Immature natural killer cell (primary cell): ENCODE data around the gene RPGRIP1L. TPM values are rescaled to one million over a fixed set of nuclear protein-coding genes. Genes with fewer than 3 reads are reported as not detected.

Experiments
- DNase-seq, 3 donors: peaks; one replicate each; pipeline ENCODE4 v3.0.0; 2022; ENCODE audit warnings: mixed read lengths in 1 of 3
- H3K27ac Mint-ChIP-seq, 6 donors: one replicate each; pipeline ENCODE4 v1.8.0; 2020; ENCODE audit warnings: mixed read lengths in 6 of 6, mild to moderate bottlenecking in 5 of 6, inconsistent platforms in 4 of 6, moderate library complexity in 3 of 6
- H3K27me3 Mint-ChIP-seq, 3 donors: one replicate each; pipeline ENCODE4 v1.8.0; 2020 to 2021; ENCODE audit warnings: low read depth in 3 of 3, mild to moderate bottlenecking in 3 of 3, mixed read lengths in 3 of 3, moderate library complexity in 3 of 3, inconsistent platforms in 1 of 3
- H3K36me3 Mint-ChIP-seq, 3 donors: one replicate each; pipeline ENCODE4 v1.8.0; 2020; ENCODE audit warnings: mixed read lengths in 3 of 3, inconsistent platforms in 2 of 3, mild to moderate bottlenecking in 2 of 3
- H3K4me1 Mint-ChIP-seq, 2 donors: one replicate each; pipeline ENCODE4 v1.8.0; 2020; ENCODE audit warnings: inconsistent platforms in 2 of 2, mild to moderate bottlenecking in 2 of 2, mixed read lengths in 2 of 2, moderate library complexity in 1 of 2
- H3K4me3 Mint-ChIP-seq, 5 donors: one replicate each; pipeline ENCODE4 v1.8.0; 2020; ENCODE audit warnings: mild to moderate bottlenecking in 5 of 5, mixed read lengths in 5 of 5, inconsistent platforms in 3 of 5, moderate library complexity in 3 of 5
- H3K9me3 Mint-ChIP-seq, 6 donors: one replicate each; pipeline ENCODE4 v1.8.0; 2020; ENCODE audit warnings: mild to moderate bottlenecking in 6 of 6, mixed read lengths in 6 of 6, inconsistent platforms in 4 of 6, moderate library complexity in 3 of 6
- polyA plus RNA-seq, 3 donors: library from polyadenylated mRNA; unstranded; fragments of 300-500 nt; fragmentation: Illumina TruSeq; gene quantifications; one replicate each; pipeline ENCODE4 v1.2.3, GENCODE V29; 2021

RPGRIP1L gene
- polyA plus RNA-seq = 1 to 10 TPM in 2 of 3 donors, not detected in 1; 1.7 to 2.2 TPM

GRCh38 chr16:53703590-53704444, at the start of gene RPGRIP1L, which contains the start of gene FTO:
Gene RPGRIP1L, minus strand, starts transcription at chr16:53703859. Its CDS starts 3,136 bp downstream, at chr16:53700723.
Gene FTO, plus strand, starts transcription at chr16:53704156.
- peak within 1 kb of the TSS; percentile 92 to 100 (median 95) for H3K4me3 Mint-ChIP-seq
- peaks cover 20 to 29% of the 10 kb centered on the region in 2 donors for H3K4me1 Mint-ChIP-seq
- peak within 1 kb of the TSS; percentile 89 to 97 (median 92) for H3K27ac Mint-ChIP-seq
- H3K27me3 Mint-ChIP-seq = peaks cover 0 to 5% (median 0%) of the 10 kb centered on the region in 3 donors
- peaks cover 0 to 3% (median 0%) of the 10 kb centered on the region in 6 donors for H3K9me3 Mint-ChIP-seq
- H3K36me3 Mint-ChIP-seq = peaks cover 0 to 2% (median 0%) of the 10 kb centered on the region in 3 donors
- peak; percentile 89 to 92 (median 91) for DNase-seq

DNA sequence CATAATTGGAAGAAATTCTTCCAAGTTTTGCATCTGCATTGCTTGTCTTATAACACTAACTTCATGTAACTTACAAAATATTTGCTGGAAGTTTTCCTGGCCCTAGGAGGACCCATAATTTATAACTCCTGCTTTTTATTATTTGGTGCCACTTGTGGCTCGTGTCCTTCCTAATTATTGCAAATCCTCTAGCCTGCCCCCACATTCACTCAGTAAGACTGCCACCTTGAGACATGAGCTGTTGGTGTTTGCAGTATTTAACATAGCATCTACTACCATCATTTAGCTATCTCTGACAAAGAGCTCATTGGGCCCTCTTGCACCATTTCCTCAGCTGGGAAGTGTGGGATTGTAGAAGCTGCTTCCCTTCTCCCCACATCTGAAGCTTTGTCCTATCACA, 49.8 kb upstream of the RPGRIP1L start:
- no peaks in the 10 kb centered on the region for H3K9me3 Mint-ChIP-seq
- H3K27me3 Mint-ChIP-seq = no peaks in the 10 kb centered on the region
- H3K4me3 Mint-ChIP-seq = no peak overlapping the region
- peaks cover 0 to under 1% (median 0%) of the 10 kb centered on the region in 3 donors for H3K36me3 Mint-ChIP-seq
- H3K27ac Mint-ChIP-seq = no peak overlapping the region
- H3K4me1 Mint-ChIP-seq = peaks cover 7 to 13% of the 10 kb centered on the region in 2 donors
- no peak for DNase-seq

DNA sequence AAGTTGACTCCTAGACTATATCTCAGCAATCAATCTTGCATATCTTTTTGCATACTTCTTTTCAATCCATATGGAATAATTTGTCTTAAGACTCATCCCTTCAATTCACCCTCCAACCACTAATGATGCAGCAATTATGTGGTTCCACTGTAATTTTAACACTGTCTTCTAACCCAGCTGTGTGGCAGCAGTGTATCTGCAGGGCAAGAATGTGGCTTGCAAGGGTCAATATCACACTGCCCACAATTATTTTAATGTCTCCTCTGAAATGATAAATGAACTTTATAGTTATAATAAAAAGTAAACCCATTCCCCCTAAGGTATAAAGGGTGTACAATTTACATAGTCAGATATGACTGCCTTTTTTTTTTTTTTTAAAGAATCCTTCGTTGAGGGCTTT, 48.9 kb upstream of the RPGRIP1L start:
- Mint-ChIP-seq H3K9me3 (peaks cover 0 to 2% (median 0%) of the 10 kb centered on the region in 6 donors), H3K27me3 (no peaks in the 10 kb centered on the region), H3K4me3 (no peak overlapping the region), H3K4me1 (peaks cover 2 to 8% of the 10 kb centered on the region in 2 donors), H3K36me3 (no peaks in the 10 kb centered on the region), H3K27ac (no peak overlapping the region)
- DNase-seq = no peak

DNA sequence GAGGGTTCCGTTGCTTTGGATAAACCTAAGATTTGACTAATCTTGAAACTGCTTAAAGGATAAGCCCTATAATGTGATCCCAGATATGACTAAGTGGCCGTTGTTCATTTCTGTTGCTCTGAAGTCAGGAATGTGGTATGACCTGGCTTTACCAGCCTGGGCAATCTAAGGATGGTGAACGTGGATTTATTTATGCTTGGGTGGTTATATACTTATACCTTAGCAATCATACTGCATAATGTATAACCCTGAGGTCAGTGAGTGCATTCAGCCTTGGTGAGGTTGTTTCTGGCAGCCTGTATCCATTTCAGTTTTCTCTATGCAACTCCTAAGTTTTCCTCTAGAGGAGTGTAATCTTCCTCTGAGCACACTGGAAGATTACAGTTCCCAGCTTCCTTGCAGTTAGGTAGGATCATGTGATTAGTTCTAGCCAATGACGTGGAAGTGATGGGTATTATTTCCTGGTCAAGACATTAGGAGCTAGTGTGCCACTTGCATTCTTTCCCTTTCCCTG, 42.2 kb upstream of the RPGRIP1L start:
- peaks cover 0 to 2% (median 0%) of the 10 kb centered on the region in 6 donors for H3K9me3 Mint-ChIP-seq
- H3K4me1 Mint-ChIP-seq = peaks cover 22 to 26% of the 10 kb centered on the region in 2 donors
- H3K27me3 Mint-ChIP-seq = no peaks in the 10 kb centered on the region
- H3K27ac Mint-ChIP-seq = no peak overlapping the region
- no peak for DNase-seq
- H3K36me3 Mint-ChIP-seq = no peaks in the 10 kb centered on the region
- no peak overlapping the region for H3K4me3 Mint-ChIP-seq

DNA sequence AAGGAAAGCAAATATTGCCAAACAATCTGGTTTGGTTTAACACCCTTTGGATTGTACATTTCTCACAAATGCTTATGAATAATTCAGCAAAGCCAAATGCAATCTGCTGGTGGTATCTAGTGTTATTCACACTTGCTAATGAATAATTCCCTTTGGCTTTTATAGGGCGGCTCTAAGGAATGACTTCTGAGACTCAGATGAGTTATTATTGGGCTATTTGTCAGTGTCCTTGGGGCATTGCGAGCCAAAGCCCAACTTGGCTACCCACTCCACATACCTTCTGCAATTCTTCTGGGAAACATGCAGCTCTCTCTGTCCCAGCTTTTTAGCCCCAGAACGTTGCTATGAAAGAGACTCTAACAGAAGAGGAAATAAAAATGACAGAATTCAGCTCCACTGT, 41.4 kb upstream of the RPGRIP1L start:
- peaks cover 24 to 26% of the 10 kb centered on the region in 2 donors for H3K4me1 Mint-ChIP-seq
- no peak overlapping the region for H3K4me3 Mint-ChIP-seq
- no peak for DNase-seq
- no peaks in the 10 kb centered on the region for H3K36me3 Mint-ChIP-seq
- no peaks in the 10 kb centered on the region for H3K27me3 Mint-ChIP-seq
- peaks cover 0 to 2% (median 0%) of the 10 kb centered on the region in 6 donors for H3K9me3 Mint-ChIP-seq
- peak overlapping the region in 1 of 6 donors; percentile 9 for H3K27ac Mint-ChIP-seq

GRCh38 chr16:53744449-53744848, 40.8 kb upstream of the RPGRIP1L start:
- no peak for DNase-seq
- Mint-ChIP-seq H3K36me3 (no peaks in the 10 kb centered on the region), H3K4me1 (peaks cover 24 to 32% of the 10 kb centered on the region in 2 donors), H3K4me3 (peak overlapping the region in 4 of 5 donors; percentile 15 to 30 (median 20)), H3K27ac (peak overlapping the region in 3 of 6 donors; percentile 3 to 51 (median 26)), H3K9me3 (peaks cover 0 to 2% (median 0%) of the 10 kb centered on the region in 6 donors), H3K27me3 (no peaks in the 10 kb centered on the region)

GRCh38 chr16:53743149-53743566, 39.5 kb upstream of the RPGRIP1L start:
- H3K36me3 Mint-ChIP-seq = no peaks in the 10 kb centered on the region
- H3K9me3 Mint-ChIP-seq = peaks cover 0 to 2% (median 0%) of the 10 kb centered on the region in 6 donors
- peak in 1 of 3 donors; percentile 1 for DNase-seq
- peaks cover 24 to 33% of the 10 kb centered on the region in 2 donors for H3K4me1 Mint-ChIP-seq
- no peak overlapping the region for H3K27ac Mint-ChIP-seq
- H3K27me3 Mint-ChIP-seq = no peaks in the 10 kb centered on the region
- H3K4me3 Mint-ChIP-seq = no peak overlapping the region

DNA sequence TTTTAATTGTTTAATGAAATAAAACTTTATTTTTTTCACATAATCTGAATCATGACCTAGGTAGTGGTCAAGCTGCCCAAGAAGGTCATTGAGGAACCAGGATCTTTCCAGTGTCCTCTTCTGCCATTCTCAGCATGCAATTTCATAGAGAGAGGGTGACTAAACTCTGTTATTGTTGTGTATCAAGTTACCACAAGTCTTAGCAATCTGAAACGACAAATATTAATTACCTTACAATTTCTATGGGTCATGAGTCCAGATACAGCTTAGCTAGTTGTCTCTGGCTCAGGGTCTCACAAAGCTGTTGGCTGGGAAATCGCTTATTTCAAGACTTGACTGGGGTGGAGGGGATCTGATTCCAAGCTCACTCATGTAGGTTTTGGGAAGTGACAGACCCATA, 37.9 kb upstream of the RPGRIP1L start:
- H3K27ac Mint-ChIP-seq = no peak overlapping the region
- H3K4me3 Mint-ChIP-seq = no peak overlapping the region
- H3K4me1 Mint-ChIP-seq = peaks cover 22 to 34% of the 10 kb centered on the region in 2 donors
- no peaks in the 10 kb centered on the region for H3K27me3 Mint-ChIP-seq
- DNase-seq = no peak
- H3K9me3 Mint-ChIP-seq = no peaks in the 10 kb centered on the region
- H3K36me3 Mint-ChIP-seq = no peaks in the 10 kb centered on the region

GRCh38 chr16:53740933-53741531, 37.4 kb upstream of the RPGRIP1L start:
- no peak overlapping the region for H3K4me3 Mint-ChIP-seq
- no peaks in the 10 kb centered on the region for H3K27me3 Mint-ChIP-seq
- H3K27ac Mint-ChIP-seq = no peak overlapping the region
- DNase-seq = no peak
- H3K9me3 Mint-ChIP-seq = no peaks in the 10 kb centered on the region
- no peaks in the 10 kb centered on the region for H3K36me3 Mint-ChIP-seq
- H3K4me1 Mint-ChIP-seq = peaks cover 22 to 38% of the 10 kb centered on the region in 2 donors

GRCh38 chr16:53740476-53740875, 36.8 kb upstream of the RPGRIP1L start:
- Mint-ChIP-seq H3K9me3 (no peaks in the 10 kb centered on the region), H3K27ac (no peak overlapping the region), H3K27me3 (no peaks in the 10 kb centered on the region)

DNA sequence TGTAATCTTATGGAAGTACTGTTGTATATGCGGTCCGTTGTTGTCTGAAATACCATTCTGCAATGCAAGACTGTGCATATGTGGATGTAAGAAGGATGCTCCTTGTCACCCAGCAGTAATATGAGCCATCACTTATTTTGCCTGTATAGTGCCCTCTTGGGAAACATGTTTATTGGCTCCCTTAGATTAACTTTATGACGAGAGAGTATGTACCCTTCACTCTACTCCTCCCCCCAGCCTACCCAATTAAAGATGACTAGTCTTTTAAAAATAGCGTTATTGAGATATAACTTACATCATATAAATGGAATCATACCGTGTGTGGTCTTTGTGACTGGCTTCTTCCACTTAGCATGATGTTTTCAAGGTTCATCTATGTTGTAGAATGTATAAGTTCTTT, 33.9 kb upstream of the RPGRIP1L start:
- Mint-ChIP-seq H3K4me3 (no peak overlapping the region), H3K27me3 (no peaks in the 10 kb centered on the region), H3K9me3 (no peaks in the 10 kb centered on the region), H3K4me1 (peaks cover 7 to 25% of the 10 kb centered on the region in 2 donors), H3K36me3 (no peaks in the 10 kb centered on the region), H3K27ac (no peak overlapping the region)
- DNase-seq = no peak

More at GRCh38 chr16:53740476-53740875, 36.8 kb upstream of the RPGRIP1L start:
- Mint-ChIP-seq H3K4me1 (peaks cover 22 to 41% of the 10 kb centered on the region in 2 donors), H3K4me3 (no peak overlapping the region), H3K36me3 (no peaks in the 10 kb centered on the region)
- no peak for DNase-seq

- no peaks in the 10 kb centered on the region for H3K27me3 Mint-ChIP-seq
- no peak overlapping the region for H3K4me3 Mint-ChIP-seq
- H3K27ac Mint-ChIP-seq = no peak overlapping the region
- H3K4me1 Mint-ChIP-seq = peaks cover 12 to 29% of the 10 kb centered on the region in 2 donors
- no peaks in the 10 kb centered on the region for H3K9me3 Mint-ChIP-seq
- no peaks in the 10 kb centered on the region for H3K36me3 Mint-ChIP-seq
- no peak for DNase-seq
These were observed 32.6 kb upstream of the RPGRIP1L start for GRCh38 chr16:53736297-53736696.

DNA sequence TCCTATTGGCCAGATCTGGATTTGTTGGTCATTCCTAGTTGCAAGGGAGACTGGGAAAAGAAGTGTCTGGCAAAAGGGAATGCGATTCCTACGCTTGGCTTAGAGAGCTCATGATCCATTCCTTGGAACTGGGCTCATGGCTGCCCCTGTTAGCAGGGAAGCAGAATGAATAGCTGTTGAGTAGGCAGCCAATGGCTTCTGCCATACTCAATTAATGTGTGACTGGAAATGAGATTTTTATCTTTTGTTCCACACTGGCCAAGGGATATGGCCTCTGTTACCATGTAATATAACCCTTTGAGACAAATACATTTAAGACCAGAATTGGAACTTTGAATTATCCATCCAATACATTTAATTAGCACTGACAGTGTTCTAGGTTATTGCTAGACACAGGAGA, 31.2 kb upstream of the RPGRIP1L start:
- Mint-ChIP-seq H3K27ac (no peak overlapping the region), H3K4me1 (peaks cover 7 to 33% of the 10 kb centered on the region in 2 donors), H3K36me3 (no peaks in the 10 kb centered on the region), H3K27me3 (peaks cover 0 to 1% (median 0%) of the 10 kb centered on the region in 3 donors), H3K4me3 (no peak overlapping the region), H3K9me3 (no peaks in the 10 kb centered on the region)
- DNase-seq = no peak
